Dedifferentiated amniotic fluid mesenchymal stem cell (primary cell): ENCODE measurements around the gene CHERP.
"Not testable (repeated sequence)": the region's sequence is repeated elsewhere in the genome, so short reads cannot be mapped to it uniquely, and the experiment has no call there.

Experiments
- DNase-seq: peaks from one replicate; pipeline ENCODE4 v3.0.0-alpha.2; 2016; ENCODE audit errors: extremely low spot score

CHERP gene

GRCh38 chr19:16476401-16476800, 65.8 kb downstream of the CHERP start:
- no peak for DNase-seq

- DNase-seq: no peak
These were observed 68.3 kb downstream of the CHERP start for GRCh38 chr19:16473875-16474392.

DNA sequence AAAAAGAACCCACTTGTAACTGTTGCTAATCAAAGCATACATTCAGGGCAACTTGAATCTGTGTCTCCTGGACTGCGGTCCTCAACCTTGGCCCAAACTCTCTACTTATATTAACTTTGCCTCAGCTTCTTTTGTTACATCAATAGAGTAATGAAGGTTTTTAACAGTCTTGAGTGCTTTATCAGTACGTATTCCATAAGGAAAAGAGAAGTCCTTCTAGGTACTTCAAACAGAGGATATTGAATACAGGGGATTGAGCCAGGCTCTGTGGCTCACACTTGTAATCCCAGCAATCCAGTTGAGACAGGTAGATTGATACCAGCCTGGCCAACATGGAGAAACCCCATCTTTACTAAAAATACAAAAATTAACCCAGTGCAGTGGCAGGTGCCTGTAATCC, 69.2 kb downstream of the CHERP start:
- no peak for DNase-seq

GRCh38 chr19:16472559-16472899, 69.7 kb downstream of the CHERP start:
- not testable (repeated sequence) for DNase-seq

GRCh38 chr19:16470911-16471811, 71.1 kb downstream of the CHERP start:
- DNase-seq: peak; percentile 25

GRCh38 chr19:16470541-16470910, 71.7 kb downstream of the CHERP start:
- no peak for DNase-seq
